Measurements from ENCODE around the gene SOX4. TPM values are rescaled to one million over a fixed set of nuclear protein-coding genes. Genes with fewer than 3 reads are reported as not detected.

The SOX4 gene
- total RNA-seq, 2 experiments from 2014 or later: 1.6 TPM

DNA sequence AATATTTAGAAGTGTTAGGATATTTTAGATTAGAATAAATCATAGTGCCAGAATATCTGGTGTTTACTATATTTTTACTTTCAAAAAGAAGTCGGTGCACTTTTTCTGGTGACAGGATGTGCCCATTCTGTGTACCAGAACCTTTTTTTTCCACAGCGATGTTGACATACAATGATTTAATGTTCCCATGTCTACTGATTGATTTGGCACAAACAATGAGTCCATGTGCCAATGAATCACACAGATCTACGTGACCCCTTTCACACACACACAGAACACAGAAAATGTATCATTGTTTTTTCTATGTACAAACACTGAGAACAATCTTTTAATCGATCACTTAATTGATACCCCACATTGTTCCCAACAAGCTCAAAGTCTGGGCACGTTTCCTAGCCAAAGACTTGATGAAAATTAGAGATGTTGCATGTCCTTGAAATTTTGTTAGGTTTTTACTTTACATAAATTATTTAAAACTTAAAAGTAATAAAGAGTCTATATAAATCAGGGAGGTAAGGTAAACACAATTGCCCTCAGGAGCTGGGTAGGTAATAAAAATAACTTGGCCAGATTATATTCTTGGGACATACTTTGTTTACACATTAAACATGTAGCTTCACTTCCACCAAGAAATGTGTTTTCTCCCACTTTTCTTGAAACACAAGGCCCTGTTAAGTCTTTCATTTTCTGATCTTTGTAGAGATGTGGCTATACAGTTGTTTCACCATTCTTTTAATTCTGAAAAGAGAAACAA lies 36.4 kb upstream of the SOX4 start:
- ATAC-seq (no peak), DNase-seq (no peak)
- intact Hi-C loops (cut with micrococcal nuclease): no loop called here
- no peaks in the 10 kb centered on the region for H3K9me3 Mint-ChIP-seq
- no peaks in the 10 kb centered on the region for H3K36me3 Mint-ChIP-seq (ENCODE audit: low read depth)
- H3K4me3 Mint-ChIP-seq: no peak overlapping the region
- no peak overlapping the region for H3K27ac Mint-ChIP-seq
- ChIA-PET CTCF (no interaction called here), POLR2A (no interaction called here)
- no peaks in the 10 kb centered on the region for H3K27me3 Mint-ChIP-seq
- TF ChIP-seq, protein P1, sequence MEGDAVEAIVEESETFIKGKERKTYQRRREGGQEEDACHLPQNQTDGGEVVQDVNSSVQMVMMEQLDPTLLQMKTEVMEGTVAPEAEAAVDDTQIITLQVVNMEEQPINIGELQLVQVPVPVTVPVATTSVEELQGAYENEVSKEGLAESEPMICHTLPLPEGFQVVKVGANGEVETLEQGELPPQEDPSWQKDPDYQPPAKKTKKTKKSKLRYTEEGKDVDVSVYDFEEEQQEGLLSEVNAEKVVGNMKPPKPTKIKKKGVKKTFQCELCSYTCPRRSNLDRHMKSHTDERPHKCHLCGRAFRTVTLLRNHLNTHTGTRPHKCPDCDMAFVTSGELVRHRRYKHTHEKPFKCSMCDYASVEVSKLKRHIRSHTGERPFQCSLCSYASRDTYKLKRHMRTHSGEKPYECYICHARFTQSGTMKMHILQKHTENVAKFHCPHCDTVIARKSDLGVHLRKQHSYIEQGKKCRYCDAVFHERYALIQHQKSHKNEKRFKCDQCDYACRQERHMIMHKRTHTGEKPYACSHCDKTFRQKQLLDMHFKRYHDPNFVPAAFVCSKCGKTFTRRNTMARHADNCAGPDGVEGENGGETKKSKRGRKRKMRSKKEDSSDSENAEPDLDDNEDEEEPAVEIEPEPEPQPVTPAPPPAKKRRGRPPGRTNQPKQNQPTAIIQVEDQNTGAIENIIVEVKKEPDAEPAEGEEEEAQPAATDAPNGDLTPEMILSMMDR (IDR thresholded peaks at IDR 0.05): no peak
- no peaks in the 10 kb centered on the region for H3K4me1 Mint-ChIP-seq (ENCODE audit: low read depth)

DNA sequence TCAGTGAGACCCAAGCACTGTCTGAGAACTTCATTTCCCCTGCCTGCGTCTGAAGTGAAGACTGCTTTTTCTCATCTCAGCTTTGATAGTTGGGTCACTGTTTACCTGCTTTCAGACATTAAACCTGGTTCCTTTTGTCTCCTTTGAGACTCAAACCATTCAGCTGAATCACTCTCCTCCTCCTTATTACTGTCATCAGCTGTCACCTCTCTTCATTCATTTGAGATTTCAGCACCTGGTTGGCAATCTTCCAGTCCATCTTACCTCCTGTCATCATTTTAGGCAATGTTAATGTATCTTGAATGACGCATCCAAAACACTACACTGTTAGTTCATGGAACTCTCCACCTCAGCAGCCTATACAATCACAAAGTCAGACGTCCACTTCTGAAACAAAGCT lies 34.3 kb upstream of the SOX4 start:
- intact Hi-C loops (cut with micrococcal nuclease): no loop called here
- Mint-ChIP-seq H3K36me3 (ENCODE audit: low read depth) (no peaks in the 10 kb centered on the region), H3K27me3 (no peaks in the 10 kb centered on the region), H3K27ac (no peak overlapping the region), H3K4me1 (ENCODE audit: low read depth) (no peaks in the 10 kb centered on the region), H3K4me3 (no peak overlapping the region), H3K9me3 (no peaks in the 10 kb centered on the region)
- ChIA-PET POLR2A (no interaction called here), CTCF (no interaction called here)
- DNase-seq (no peak), ATAC-seq (no peak)
- TF ChIP-seq, protein P1 (IDR thresholded peaks at IDR 0.05): no peak

DNA sequence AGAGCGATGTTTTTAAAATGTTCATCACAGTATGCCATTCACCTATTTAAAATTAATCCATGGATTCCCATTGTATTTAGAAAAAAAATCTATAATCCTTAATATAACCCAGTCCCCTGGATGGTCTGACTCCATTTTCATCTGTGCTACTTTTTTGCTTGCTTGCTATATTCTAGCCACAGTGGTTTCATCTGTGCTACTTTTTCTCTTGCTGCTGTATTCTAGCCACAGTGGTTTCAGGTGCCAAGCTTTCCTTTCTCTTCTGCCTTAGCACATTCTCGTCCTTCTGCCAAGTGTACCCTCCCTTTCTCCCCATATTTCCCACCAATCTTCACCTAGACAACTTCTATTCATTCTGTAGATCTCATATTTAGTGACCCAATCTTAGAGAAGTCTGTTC lies 33.3 kb upstream of the SOX4 start:
- Mint-ChIP-seq H3K4me1 (ENCODE audit: low read depth) (no peaks in the 10 kb centered on the region), H3K9me3 (no peaks in the 10 kb centered on the region), H3K27ac (no peak overlapping the region), H3K36me3 (ENCODE audit: low read depth) (no peaks in the 10 kb centered on the region), H3K4me3 (no peak overlapping the region), H3K27me3 (no peaks in the 10 kb centered on the region)
- CTCF ChIA-PET: no interaction called here
- TF ChIP-seq, protein P1 (IDR thresholded peaks at IDR 0.05): no peak
- ATAC-seq (no peak), DNase-seq (no peak)
- intact Hi-C loops (cut with micrococcal nuclease): no loop called here
- POLR2A ChIA-PET: no interaction called here

DNA sequence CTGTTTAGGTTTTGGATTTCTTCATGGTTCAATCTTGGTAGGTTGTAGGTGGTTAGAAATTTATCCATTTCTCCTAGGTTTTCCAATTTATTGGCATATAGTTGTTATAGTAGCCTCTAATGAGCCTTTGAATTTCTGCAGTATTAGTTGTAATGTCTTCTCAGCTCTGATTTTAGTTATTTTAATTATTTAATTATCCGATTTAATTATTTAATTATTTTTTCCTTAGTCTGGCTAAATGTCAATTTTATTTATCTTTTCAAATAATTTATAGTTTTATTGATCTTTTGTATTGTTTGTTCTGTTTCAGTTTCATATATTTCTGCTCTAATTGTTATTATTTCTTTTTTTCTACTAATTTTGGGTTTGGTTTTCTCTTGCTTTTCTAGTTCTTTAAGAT lies 28.1 kb upstream of the SOX4 start:
- intact Hi-C loops (cut with micrococcal nuclease): no loop called here
- no peak overlapping the region for H3K27ac Mint-ChIP-seq
- ChIA-PET POLR2A (no interaction called here), CTCF (no interaction called here)
- no peaks in the 10 kb centered on the region for H3K9me3 Mint-ChIP-seq
- no peaks in the 10 kb centered on the region for H3K27me3 Mint-ChIP-seq
- no peaks in the 10 kb centered on the region for H3K36me3 Mint-ChIP-seq (ENCODE audit: low read depth)
- H3K4me3 Mint-ChIP-seq: no peak overlapping the region
- ATAC-seq (no peak), DNase-seq (no peak)
- no peaks in the 10 kb centered on the region for H3K4me1 Mint-ChIP-seq (ENCODE audit: low read depth)
- TF ChIP-seq, protein P1 (IDR thresholded peaks at IDR 0.05): no peak

DNA sequence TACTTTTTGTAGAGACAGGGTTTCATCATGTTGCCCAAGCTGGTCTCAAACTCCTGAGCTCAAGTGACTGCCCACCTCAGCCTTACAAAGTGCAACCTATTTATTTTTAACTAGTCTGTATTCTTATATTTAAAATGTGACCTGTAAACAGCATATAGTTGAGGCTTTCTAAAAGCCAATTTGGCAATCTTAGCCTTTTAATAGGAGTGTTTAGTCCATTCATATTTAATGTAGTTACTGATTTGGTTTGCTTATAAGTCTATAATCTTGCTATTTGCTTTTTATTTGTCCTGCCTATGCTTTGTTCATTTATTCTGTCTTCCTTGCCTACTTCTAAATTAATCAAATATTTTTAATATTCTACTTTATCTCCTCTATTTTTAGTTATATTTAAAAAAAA lies 15.0 kb upstream of the SOX4 start:
- Mint-ChIP-seq H3K36me3 (ENCODE audit: low read depth) (peaks cover 2% of the 10 kb centered on the region), H3K27me3 (peaks cover 2% of the 10 kb centered on the region), H3K9me3 (peaks cover 12% of the 10 kb centered on the region), H3K4me1 (ENCODE audit: low read depth) (no peaks in the 10 kb centered on the region), H3K27ac (no peak overlapping the region), H3K4me3 (no peak overlapping the region)
- intact Hi-C loops (cut with micrococcal nuclease): no loop called here
- no peak for DNase-seq
- ATAC-seq: no peak
- CTCF ChIA-PET: interaction anchor here (1.0 kb wide), 1 partner anchor 10 kb away, joined by 3 read pairs; no protein-coding TSS in a partner anchor
- TF ChIP-seq, protein P1 (IDR thresholded peaks at IDR 0.05): no peak
- POLR2A ChIA-PET: no interaction called here

All from activated CD8-positive, alpha-beta T cell treated with anti-CD3 and anti-CD28 coated beads for 36 hours (primary cell).